ENCODE data around the gene CDADC1. TPM values are rescaled to one million over a fixed set of nuclear protein-coding genes. Genes with fewer than 3 reads are reported as not detected.

Gene CDADC1
- total RNA-seq (2014; rRNA removed; shearing (Covaris generic)): 7.0 and 27.1 TPM in 2 replicates

GRCh38 chr13:49247643-49248621, at the start of gene CDADC1:
Gene CDADC1 (plus strand): TSS chr13:49247925. CDS start chr13:49248038, 113 bp downstream.
- DNase-seq (ENCODE audit: low spot score): peak; percentile 92

- DNase-seq (ENCODE audit: low spot score): no peak
Observed at GRCh38 chr13:49206641-49207040, 41.1 kb upstream of the CDADC1 start.

GRCh38 chr13:49208619-49209018, 39.1 kb upstream of the CDADC1 start:
- DNase-seq (ENCODE audit: low spot score): no peak

GRCh38 chr13:49210114-49210513, 37.6 kb upstream of the CDADC1 start:
- no peak for DNase-seq (ENCODE audit: low spot score)

- DNase-seq (ENCODE audit: low spot score): no peak
Observed at GRCh38 chr13:49210669-49211068, 37.1 kb upstream of the CDADC1 start.

GRCh38 chr13:49213539-49213938, 34.2 kb upstream of the CDADC1 start:
- DNase-seq (ENCODE audit: low spot score): no peak

- DNase-seq (ENCODE audit: low spot score): no peak
Observed at GRCh38 chr13:49213997-49214916, 33.5 kb upstream of the CDADC1 start.

GRCh38 chr13:49214917-49215376, 32.8 kb upstream of the CDADC1 start:
- DNase-seq (ENCODE audit: low spot score): no peak

GRCh38 chr13:49216334-49216733, 31.4 kb upstream of the CDADC1 start:
- DNase-seq (ENCODE audit: low spot score): no peak

- DNase-seq (ENCODE audit: low spot score): no peak
Observed at GRCh38 chr13:49217962-49218492, 29.7 kb upstream of the CDADC1 start.

GRCh38 chr13:49218493-49219051, 29.2 kb upstream of the CDADC1 start:
- no peak for DNase-seq (ENCODE audit: low spot score)

GRCh38 chr13:49219647-49220035, 28.1 kb upstream of the CDADC1 start:
- DNase-seq (ENCODE audit: low spot score): no peak

- no peak for DNase-seq (ENCODE audit: low spot score)
Observed at GRCh38 chr13:49220036-49220855, 27.5 kb upstream of the CDADC1 start, which contains the start of gene MLNR. Gene MLNR (plus strand): TSS chr13:49220338. CDS start chr13:49220338, 0 bp downstream.

- no peak for DNase-seq (ENCODE audit: low spot score)
Observed at GRCh38 chr13:49220856-49221589, 26.7 kb upstream of the CDADC1 start.

GRCh38 chr13:49221590-49221965, 26.1 kb upstream of the CDADC1 start:
- DNase-seq (ENCODE audit: low spot score): no peak

GRCh38 chr13:49225223-49226042, 22.3 kb upstream of the CDADC1 start:
- no peak for DNase-seq (ENCODE audit: low spot score)

GRCh38 chr13:49226613-49227012, 21.1 kb upstream of the CDADC1 start:
- DNase-seq (ENCODE audit: low spot score): no peak

- no peak for DNase-seq (ENCODE audit: low spot score)
Observed at GRCh38 chr13:49234741-49235140, 13.0 kb upstream of the CDADC1 start.

GRCh38 chr13:49235856-49236431, 11.8 kb upstream of the CDADC1 start:
- no peak for DNase-seq (ENCODE audit: low spot score)
